DND-41 (cell line): Measurements from ENCODE around the gene KRTAP4-7.

Experiments used
- CTCF ChIP-seq: IDR thresholded peaks from 2 replicates; pipeline ENCODE4 v1.5.1; 2012; ENCODE audit warnings: borderline replicate concordance, low read length, moderate library complexity, mild to moderate bottlenecking; ENCODE audit not compliant: poor library complexity, severe bottlenecking; ENCODE audit errors: extremely low read depth
- EZH2 ChIP-seq: IDR thresholded peaks from 3 replicates; pipeline ENCODE4 v1.6.1; 2012; ENCODE audit warnings: borderline replicate concordance, low read depth, mild to moderate bottlenecking, moderate library complexity, low read length, inconsistent platforms; ENCODE audit not compliant: severe bottlenecking

DNA sequence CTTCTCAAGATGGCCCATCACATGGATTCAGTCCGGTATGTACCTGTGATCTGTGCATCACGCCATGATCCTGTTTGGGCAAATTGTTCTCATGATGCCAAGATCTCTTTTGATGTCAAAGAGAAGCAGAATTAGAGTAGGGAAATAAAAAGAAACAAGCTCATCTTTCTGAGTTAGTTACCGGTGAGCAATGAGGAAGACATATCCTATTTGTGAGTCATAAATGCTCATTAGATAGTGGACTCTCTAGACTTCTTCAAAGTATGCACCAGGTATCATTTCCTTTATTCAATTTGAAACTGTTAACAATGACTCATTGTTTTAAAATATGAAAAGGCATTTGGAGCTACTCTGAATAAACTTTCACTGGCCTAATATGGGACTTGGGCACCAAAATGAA lies 48.0 kb downstream of the KRTAP4-7 start:
- TF ChIP-seq CTCF = no peak
- TF ChIP-seq EZH2 = no peak
